Ishikawa (cell line): Measurements from ENCODE around the gene ZGPAT.

Source experiments
- CEBPB ChIP-seq: IDR thresholded peaks from 2 replicates; pipeline ENCODE4 v1.6.1; 2012
- CREB1 ChIP-seq: IDR thresholded peaks from 2 replicates; pipeline ENCODE4 v1.6.1; 2012; ENCODE audit warnings: low read depth
- EGR1 ChIP-seq: IDR thresholded peaks from 2 replicates; pipeline ENCODE4 v1.6.1; 2012
- EP300 ChIP-seq: IDR thresholded peaks from 2 replicates; pipeline ENCODE4 v1.6.1; 2012; ENCODE audit warnings: borderline replicate concordance
- FOXM1 ChIP-seq: IDR thresholded peaks from 2 replicates; pipeline ENCODE4 v1.6.1; 2012; ENCODE audit warnings: low read depth, borderline replicate concordance
- NFIC ChIP-seq: IDR thresholded peaks from 2 replicates; pipeline ENCODE4 v1.6.1; 2012
- RAD21 ChIP-seq: IDR thresholded peaks from 2 replicates; pipeline ENCODE4 v1.6.1; 2012; ENCODE audit warnings: low read depth
- TAF1 ChIP-seq: IDR thresholded peaks from 2 replicates; pipeline ENCODE4 v1.6.1; 2012; ENCODE audit warnings: low read depth, mild to moderate bottlenecking
- TCF12 ChIP-seq: IDR thresholded peaks from 2 replicates; pipeline ENCODE4 v1.6.1; 2012; ENCODE audit warnings: low read depth
- TEAD4 ChIP-seq: IDR thresholded peaks from 2 replicates; pipeline ENCODE4 v1.6.1; 2012
- YY1 ChIP-seq: IDR thresholded peaks from 2 replicates; pipeline ENCODE4 v1.6.1; 2012; ENCODE audit warnings: low read depth
- ZBTB7A ChIP-seq: IDR thresholded peaks from 2 replicates; pipeline ENCODE4 v1.6.1; 2012; ENCODE audit warnings: low read depth
- TF ChIP-seq, protein P1 (sequence below): IDR thresholded peaks from 2 replicates; pipeline ENCODE4 v1.6.1; 2012
- TF ChIP-seq, protein P2 (sequence below): IDR thresholded peaks from 2 replicates; pipeline ENCODE4 v1.6.1; 2012
- TF ChIP-seq, protein P3 (sequence below): IDR thresholded peaks from 2 replicates; pipeline ENCODE4 v1.6.1; 2012; ENCODE audit warnings: low read depth, mild to moderate bottlenecking

ZGPAT gene

DNA sequence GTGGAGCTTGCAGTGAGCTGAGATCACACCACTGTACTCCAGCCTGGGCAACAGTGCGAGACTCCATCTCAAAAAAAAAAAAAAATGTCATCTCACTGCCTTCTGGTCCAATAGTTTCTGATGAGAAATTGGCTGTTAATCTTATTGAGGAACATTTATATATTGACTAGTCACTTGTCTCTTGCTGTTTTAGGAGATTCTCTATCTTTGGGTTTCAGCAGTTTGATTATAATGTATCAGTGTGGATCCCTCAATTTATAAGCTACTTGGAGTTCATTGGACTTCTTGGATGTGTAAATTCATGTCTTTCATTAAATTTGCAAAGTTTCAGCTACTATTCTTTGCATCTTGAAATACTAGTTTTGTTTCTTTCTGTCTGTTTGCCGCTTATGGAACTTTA, 11.2 kb downstream of the ZGPAT start:
- TF ChIP-seq, protein P1, sequence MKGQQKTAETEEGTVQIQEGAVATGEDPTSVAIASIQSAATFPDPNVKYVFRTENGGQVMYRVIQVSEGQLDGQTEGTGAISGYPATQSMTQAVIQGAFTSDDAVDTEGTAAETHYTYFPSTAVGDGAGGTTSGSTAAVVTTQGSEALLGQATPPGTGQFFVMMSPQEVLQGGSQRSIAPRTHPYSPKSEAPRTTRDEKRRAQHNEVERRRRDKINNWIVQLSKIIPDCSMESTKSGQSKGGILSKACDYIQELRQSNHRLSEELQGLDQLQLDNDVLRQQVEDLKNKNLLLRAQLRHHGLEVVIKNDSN = no peak
- no peak for TF ChIP-seq EP300
- TF ChIP-seq YY1 = no peak
- TF ChIP-seq NFIC = no peak
- no peak for TF ChIP-seq ZBTB7A
- no peak for TF ChIP-seq FOXM1
- TF ChIP-seq EGR1 = no peak
- no peak for TF ChIP-seq RAD21
- TF ChIP-seq TCF12 = no peak
- TF ChIP-seq TEAD4 = no peak
- TF ChIP-seq TAF1 = no peak
- TF ChIP-seq, protein P2, sequence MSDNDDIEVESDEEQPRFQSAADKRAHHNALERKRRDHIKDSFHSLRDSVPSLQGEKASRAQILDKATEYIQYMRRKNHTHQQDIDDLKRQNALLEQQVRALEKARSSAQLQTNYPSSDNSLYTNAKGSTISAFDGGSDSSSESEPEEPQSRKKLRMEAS = no peak
- TF ChIP-seq, protein P3, sequence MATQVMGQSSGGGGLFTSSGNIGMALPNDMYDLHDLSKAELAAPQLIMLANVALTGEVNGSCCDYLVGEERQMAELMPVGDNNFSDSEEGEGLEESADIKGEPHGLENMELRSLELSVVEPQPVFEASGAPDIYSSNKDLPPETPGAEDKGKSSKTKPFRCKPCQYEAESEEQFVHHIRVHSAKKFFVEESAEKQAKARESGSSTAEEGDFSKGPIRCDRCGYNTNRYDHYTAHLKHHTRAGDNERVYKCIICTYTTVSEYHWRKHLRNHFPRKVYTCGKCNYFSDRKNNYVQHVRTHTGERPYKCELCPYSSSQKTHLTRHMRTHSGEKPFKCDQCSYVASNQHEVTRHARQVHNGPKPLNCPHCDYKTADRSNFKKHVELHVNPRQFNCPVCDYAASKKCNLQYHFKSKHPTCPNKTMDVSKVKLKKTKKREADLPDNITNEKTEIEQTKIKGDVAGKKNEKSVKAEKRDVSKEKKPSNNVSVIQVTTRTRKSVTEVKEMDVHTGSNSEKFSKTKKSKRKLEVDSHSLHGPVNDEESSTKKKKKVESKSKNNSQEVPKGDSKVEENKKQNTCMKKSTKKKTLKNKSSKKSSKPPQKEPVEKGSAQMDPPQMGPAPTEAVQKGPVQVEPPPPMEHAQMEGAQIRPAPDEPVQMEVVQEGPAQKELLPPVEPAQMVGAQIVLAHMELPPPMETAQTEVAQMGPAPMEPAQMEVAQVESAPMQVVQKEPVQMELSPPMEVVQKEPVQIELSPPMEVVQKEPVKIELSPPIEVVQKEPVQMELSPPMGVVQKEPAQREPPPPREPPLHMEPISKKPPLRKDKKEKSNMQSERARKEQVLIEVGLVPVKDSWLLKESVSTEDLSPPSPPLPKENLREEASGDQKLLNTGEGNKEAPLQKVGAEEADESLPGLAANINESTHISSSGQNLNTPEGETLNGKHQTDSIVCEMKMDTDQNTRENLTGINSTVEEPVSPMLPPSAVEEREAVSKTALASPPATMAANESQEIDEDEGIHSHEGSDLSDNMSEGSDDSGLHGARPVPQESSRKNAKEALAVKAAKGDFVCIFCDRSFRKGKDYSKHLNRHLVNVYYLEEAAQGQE = no peak
- TF ChIP-seq CEBPB = no peak
- TF ChIP-seq CREB1 = no peak

DNA sequence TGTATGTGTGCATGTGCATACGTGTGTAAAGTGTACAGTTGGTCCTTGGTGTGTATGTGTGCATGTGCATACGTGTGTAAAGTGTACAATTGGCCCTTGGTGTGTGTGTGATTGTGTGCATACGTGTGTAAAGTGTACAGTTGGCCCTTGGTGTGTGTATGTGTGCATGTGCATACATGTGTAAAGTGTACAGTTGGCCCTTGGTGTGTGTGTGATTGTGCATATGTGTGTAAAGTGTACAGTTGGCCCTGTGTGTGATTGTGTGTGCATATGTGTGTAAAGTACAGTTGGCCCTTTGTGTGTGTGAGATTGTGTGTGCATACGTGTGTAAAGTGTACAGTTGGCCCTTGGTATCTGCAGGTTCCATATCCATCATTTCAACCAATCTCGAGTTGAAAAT, 23.6 kb downstream of the ZGPAT start:
- no peak for TF ChIP-seq TEAD4

DNA sequence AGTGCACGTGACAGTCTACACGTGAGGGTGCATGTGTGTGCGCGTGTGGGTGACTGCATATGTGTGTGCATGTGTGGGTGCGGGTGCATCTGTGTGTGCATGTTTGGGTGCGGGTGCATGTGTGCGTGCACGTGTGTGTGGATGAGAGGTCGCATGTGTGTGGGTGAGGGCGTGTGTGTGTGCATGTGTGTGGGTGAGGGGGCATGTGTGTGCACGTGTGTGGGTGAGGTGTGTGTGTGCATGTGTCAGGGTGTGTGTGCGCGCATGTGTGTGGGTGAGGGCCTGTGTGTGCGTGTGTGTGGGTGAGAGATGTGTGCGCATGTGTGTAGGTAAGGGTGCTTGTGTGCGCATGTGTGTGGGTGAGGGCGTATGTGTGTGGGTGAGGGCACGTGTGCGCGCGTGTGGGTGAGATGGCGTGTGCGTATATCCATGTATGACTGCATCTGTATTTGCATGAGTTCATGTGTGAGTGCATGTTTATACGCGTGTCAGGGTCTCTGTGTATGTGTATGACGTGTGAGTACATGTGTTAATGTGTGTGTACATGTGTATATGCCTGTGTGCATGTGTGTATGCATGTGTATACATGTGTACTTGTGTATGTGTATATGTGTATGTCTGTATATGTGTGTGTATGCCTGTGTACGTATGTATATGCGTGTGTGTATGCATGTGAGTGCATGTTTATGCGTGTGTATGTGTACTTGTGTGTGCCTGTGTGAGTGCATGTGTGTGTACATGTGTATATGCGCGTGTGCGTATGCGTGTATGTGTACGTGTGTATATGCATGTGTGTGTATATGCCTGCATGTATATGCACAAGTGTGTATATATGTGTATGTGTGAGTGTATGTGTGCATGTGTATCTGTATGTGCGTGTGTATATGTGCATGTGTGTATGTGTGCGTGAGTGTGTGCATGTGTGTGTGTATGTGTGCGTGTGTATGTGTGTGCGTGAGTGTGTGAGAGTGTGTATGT, 24.6 kb downstream of the ZGPAT start:
- no peak for TF ChIP-seq CEBPB
- TF ChIP-seq TAF1 = no peak
- TF ChIP-seq TEAD4 = no peak
- TF ChIP-seq TCF12 = no peak
- TF ChIP-seq NFIC = no peak
- TF ChIP-seq EP300 = no peak
- TF ChIP-seq YY1 = no peak
- TF ChIP-seq ZBTB7A = no peak
- TF ChIP-seq CREB1 = no peak
- TF ChIP-seq, protein P2 = no peak
- TF ChIP-seq, protein P3 = no peak
- no peak for TF ChIP-seq FOXM1
- TF ChIP-seq RAD21 = no peak
- TF ChIP-seq, protein P1 = no peak
- no peak for TF ChIP-seq EGR1

DNA sequence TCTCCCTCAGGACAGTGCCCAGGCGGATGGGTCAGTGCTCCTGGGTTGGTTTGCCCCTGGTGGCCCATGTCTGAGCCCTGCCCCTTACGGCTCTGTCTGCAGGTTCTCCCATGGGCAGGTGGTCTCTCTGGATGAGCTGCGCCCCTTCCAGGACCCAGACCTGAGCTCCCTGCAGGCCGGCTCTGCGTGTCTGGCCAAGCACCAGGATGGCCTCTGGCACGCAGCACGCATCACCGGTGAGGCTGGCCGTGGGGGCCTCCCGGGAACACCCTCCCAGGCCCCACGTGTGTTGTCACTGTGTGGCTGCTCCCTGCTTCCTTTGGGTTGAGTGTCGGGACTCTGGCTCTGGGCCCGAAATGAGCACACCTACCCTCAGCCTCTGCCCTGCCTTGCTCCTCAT, 25.3 kb downstream of the ZGPAT start:
- TF ChIP-seq NFIC (no peak), CREB1 (no peak), TEAD4 (no peak)

DNA sequence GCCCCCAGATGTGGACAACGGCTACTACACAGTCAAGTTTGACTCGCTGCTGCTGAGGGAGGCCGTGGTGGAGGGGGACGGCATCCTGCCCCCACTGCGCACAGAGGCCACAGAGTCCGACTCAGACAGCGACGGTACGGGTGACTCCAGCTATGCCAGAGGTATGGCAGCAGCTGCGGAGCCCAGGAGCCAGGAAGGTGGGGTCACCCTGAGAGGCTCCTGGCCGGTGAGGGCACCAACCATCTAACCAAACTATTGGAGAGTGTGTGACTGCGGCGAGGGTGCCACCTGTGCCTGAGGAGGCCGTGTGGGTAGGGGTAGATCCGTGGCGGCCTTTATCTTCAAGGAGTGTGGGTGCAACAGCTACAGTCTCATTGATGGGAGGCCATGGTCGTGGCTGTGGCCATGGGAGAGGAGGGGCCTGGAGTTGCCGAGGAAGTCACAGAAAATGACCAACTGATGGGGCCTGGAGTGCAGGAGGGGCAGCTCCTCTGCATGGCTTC, 25.8 kb downstream of the ZGPAT start:
- TF ChIP-seq EGR1 = no peak
- no peak for TF ChIP-seq RAD21
- no peak for TF ChIP-seq EP300
- TF ChIP-seq TCF12 = no peak
- TF ChIP-seq ZBTB7A = no peak
- TF ChIP-seq, protein P2 = no peak
- TF ChIP-seq FOXM1 = no peak
- no peak for TF ChIP-seq YY1
- no peak for TF ChIP-seq TAF1
- TF ChIP-seq CEBPB = no peak
- TF ChIP-seq, protein P1 = no peak
- no peak for TF ChIP-seq TEAD4
- TF ChIP-seq, protein P3 = no peak
- TF ChIP-seq CREB1 = no peak
- TF ChIP-seq NFIC = no peak
